Measurements from ENCODE around the gene RNU11. TPM values are rescaled to one million over a fixed set of nuclear protein-coding genes. Genes with fewer than 3 reads are reported as not detected.

Gene RNU11
- total RNA-seq (2014; rRNA removed) (not detected in 2 replicates), Bru-seq, nascent RNA (percentile 100 among the genes with signal in this experiment), BruChase-seq, experiment 1, labeled RNA remaining after a 6-hour chase (percentile 95 among the genes with signal in this experiment), BruChase-seq, experiment 2, labeled RNA remaining after a 2-hour chase (percentile 90 among the genes with signal in this experiment)
- long read RNA-seq: 0 reads

- Histone ChIP-seq H3K9me2 (replicated peaks; ENCODE audit: low read length) (no peaks in the 10 kb centered on the region), H3K9ac (ENCODE audit: low read length) (peak within 1 kb of the TSS; percentile 88), H3K27me3 (ENCODE audit: low read length) (no peaks in the 10 kb centered on the region), H3K27ac (ENCODE audit: low read length) (peak within 1 kb of the TSS; percentile 93), H3F3A (ENCODE audit: low read length, unreplicated experiment) (peaks cover 8% of the 10 kb centered on the region), H3K4me1 (ENCODE audit: insufficient read depth, low read length) (peaks cover 17% of the 10 kb centered on the region), H3K4me2 (ENCODE audit: low read length) (peak within 1 kb of the TSS; percentile 80), H3K4me3 (ENCODE audit: low read length) (peak within 1 kb of the TSS; percentile 48), H3K36me3 (ENCODE audit: low read depth, low read length) (no peaks in the 10 kb centered on the region), H4K20me1 (ENCODE audit: low read length) (no peaks in the 10 kb centered on the region), H3K9me3 (ENCODE audit: low read length) (no peaks in the 10 kb centered on the region), H3K79me2 (ENCODE audit: low read length) (no peaks in the 10 kb centered on the region; the same call in 1 of the 2 replicates), H2AFZ (ENCODE audit: low read length) (peak within 1 kb of the TSS; percentile 83)
- intact Hi-C loops (cut with micrococcal nuclease): loop anchor here (2.0 kb wide), 3 partner anchors 20 to 228 kb away; partner anchors contain the start of genes GMEB1 and YTHDF2
- DNase-seq (peak; percentile 98), ATAC-seq (peak; percentile 80)
- POLR2A ChIA-PET (ENCODE audit: unreplicated experiment): interaction anchor here (0.6 to 1.4 kb wide), 9 partner anchors 11 to 440 kb away, joined by 4 to 32 read pairs (median 5); partner anchors contain the start of genes GMEB1 and YTHDF2
- CTCF ChIA-PET: interaction anchor here (0.6 kb wide), 1 partner anchor 111 kb away, joined by 3 read pairs; no protein-coding TSS in a partner anchor
- BruUV-seq (replicated peaks): TSS peak; percentile 100
- TF ChIP-seq EZH2phosphoT487 (IDR thresholded peaks at IDR 0.05; ENCODE audit: borderline replicate concordance, low read length): no peak
- TF ChIP-seq, protein P1, sequence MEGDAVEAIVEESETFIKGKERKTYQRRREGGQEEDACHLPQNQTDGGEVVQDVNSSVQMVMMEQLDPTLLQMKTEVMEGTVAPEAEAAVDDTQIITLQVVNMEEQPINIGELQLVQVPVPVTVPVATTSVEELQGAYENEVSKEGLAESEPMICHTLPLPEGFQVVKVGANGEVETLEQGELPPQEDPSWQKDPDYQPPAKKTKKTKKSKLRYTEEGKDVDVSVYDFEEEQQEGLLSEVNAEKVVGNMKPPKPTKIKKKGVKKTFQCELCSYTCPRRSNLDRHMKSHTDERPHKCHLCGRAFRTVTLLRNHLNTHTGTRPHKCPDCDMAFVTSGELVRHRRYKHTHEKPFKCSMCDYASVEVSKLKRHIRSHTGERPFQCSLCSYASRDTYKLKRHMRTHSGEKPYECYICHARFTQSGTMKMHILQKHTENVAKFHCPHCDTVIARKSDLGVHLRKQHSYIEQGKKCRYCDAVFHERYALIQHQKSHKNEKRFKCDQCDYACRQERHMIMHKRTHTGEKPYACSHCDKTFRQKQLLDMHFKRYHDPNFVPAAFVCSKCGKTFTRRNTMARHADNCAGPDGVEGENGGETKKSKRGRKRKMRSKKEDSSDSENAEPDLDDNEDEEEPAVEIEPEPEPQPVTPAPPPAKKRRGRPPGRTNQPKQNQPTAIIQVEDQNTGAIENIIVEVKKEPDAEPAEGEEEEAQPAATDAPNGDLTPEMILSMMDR (conservative IDR thresholded peaks at IDR 0.05; ENCODE audit: low read depth, low read length): no peak
- TF ChIP-seq EZH2 (IDR thresholded peaks at IDR 0.05; ENCODE audit: low read length, unreplicated experiment): no peak
These were observed at the start of gene RNU11 for GRCh38 chr1:28648474-28649198. TSS of gene RNU11 (plus strand) at chr1:28648600.

GRCh38 chr1:28601696-28602095 is 46.7 kb upstream of the RNU11 start:
- Histone ChIP-seq H3K9me2 (replicated peaks; ENCODE audit: low read length) (no peaks in the 10 kb centered on the region), H3K36me3 (ENCODE audit: low read depth, low read length) (peaks cover 9% of the 10 kb centered on the region; the same call in 1 of the 2 replicates), H3K27me3 (ENCODE audit: low read length) (no peaks in the 10 kb centered on the region), H2AFZ (ENCODE audit: low read length) (no peak overlapping the region), H3K27ac (ENCODE audit: low read length) (peak overlapping the region; percentile 81), H4K20me1 (ENCODE audit: low read length) (no peaks in the 10 kb centered on the region), H3K4me2 (ENCODE audit: low read length) (peak overlapping the region; percentile 60), H3K9ac (ENCODE audit: low read length) (peak overlapping the region; percentile 42), H3F3A (ENCODE audit: low read length, unreplicated experiment) (peaks cover 5% of the 10 kb centered on the region), H3K4me3 (ENCODE audit: low read length) (peak overlapping the region; percentile 6; the same call in 1 of the 2 replicates), H3K4me1 (ENCODE audit: insufficient read depth, low read length) (peaks cover 35% of the 10 kb centered on the region), H3K79me2 (ENCODE audit: low read length) (no peaks in the 10 kb centered on the region), H3K9me3 (ENCODE audit: low read length) (no peaks in the 10 kb centered on the region)
- no peak for TF ChIP-seq EZH2phosphoT487 (IDR thresholded peaks at IDR 0.05; ENCODE audit: borderline replicate concordance, low read length)
- DNase-seq: peak; percentile 93
- intact Hi-C loops (cut with micrococcal nuclease): loop anchor here (1.0 to 5.0 kb wide), 4 partner anchors 48 to 244 kb away; partner anchors contain the start of gene TRNAU1AP
- peak; percentile 75 for ATAC-seq
- no TSS peak for BruUV-seq (replicated peaks)
- ChIA-PET CTCF (interaction anchor here (0.6 to 2.7 kb wide), 3 partner anchors 20 to 353 kb away, joined by 4 to 10 read pairs (median 4); no protein-coding TSS in a partner anchor), POLR2A (ENCODE audit: unreplicated experiment) (interaction anchor here (0.6 to 2.2 kb wide), 2 partner anchors 20 to 163 kb away, joined by 4 to 32 read pairs; no protein-coding TSS in a partner anchor)
